Measurements from ENCODE around the gene IGF1. TPM values are rescaled to one million over a fixed set of nuclear protein-coding genes. Genes with fewer than 3 reads are reported as not detected.

IGF1 gene
- total and polyA plus RNA-seq, 10 of the 15 experiments (the other 5 are each of a cell fraction or from before 2014, with no cell fraction given): 2.4 to 9.2 (median 3.5) TPM

DNA sequence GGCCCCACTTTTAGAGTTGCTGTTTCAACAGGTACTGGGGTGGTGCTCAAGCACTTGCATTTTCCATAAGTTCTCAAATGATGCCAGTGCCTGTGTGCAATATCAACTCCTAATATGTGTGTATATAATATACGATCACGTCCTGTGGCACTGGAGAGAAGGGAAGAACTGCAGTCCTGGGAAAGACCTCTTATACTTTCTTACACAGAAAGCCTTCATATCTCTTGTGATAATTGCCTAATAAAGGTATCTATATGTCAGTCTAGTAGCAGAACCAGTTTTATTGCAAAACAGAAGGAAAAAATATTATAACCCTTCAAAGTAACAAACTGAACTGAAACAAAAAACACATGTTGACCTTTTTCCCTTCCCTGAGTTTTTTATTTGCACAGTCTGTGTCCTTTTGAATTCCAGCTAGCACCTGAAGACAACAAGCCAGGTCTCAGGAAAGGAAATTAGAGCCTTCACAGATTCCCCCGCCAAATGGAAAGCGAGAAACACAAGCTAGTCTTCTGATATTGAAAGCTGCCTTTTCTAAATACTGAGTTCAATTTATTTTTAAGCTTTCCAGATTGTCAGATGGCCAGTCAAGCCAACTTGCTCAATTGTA is 44.4 kb downstream of the IGF1 start:
- Histone ChIP-seq H3K79me2 (ENCODE audit: control insufficient read depth, insufficient read depth, low read length) (no peaks in the 10 kb centered on the region), H3K4me1 (ENCODE audit: control insufficient read depth, insufficient read depth, low read length) (no peaks in the 10 kb centered on the region; the same call in 1 of the 2 replicates), H4K20me1 (ENCODE audit: control insufficient read depth, insufficient read depth) (no peaks in the 10 kb centered on the region), H2AFZ (ENCODE audit: control insufficient read depth, low read depth, low read length) (no peak overlapping the region), H3K4me2 (ENCODE audit: control insufficient read depth, insufficient read depth) (no peak overlapping the region; the same call in 1 of the 2 replicates), H3K27ac (ENCODE audit: control insufficient read depth, insufficient read depth) (no peak overlapping the region), H3K27me3 (replicated peaks in 1 of 2; ENCODE audit: control insufficient read depth in 2 of 2, insufficient read depth in 2 of 2, low read length in 1 of 2) (no peaks in the 10 kb centered on the region), H3K9me3 (replicated peaks; ENCODE audit: control insufficient read depth, insufficient read depth, low read length) (no peaks in the 10 kb centered on the region), H3K9ac (ENCODE audit: control insufficient read depth, insufficient read depth, low read length) (no peak overlapping the region), H3K36me3 (ENCODE audit: control insufficient read depth in 2 of 2, insufficient read depth in 2 of 2, low read length in 1 of 2) (no peaks in the 10 kb centered on the region), H3K4me3 (no peak overlapping the region)
- 66% methylated on average over 4 of the region's 4 CpGs for WGBS (ENCODE audit: insufficient coverage, insufficient replicate concordance, low lambda C conversion rate, missing lambda C conversion rate)
- intact Hi-C loops (cut with micrococcal nuclease; ENCODE audit: unreplicated experiment): no loop called here
- no peak for ATAC-seq
- ChIA-PET RAD21 (ENCODE audit: unreplicated experiment) (no interaction called here), CTCF (no interaction called here), POLR2A (no interaction called here), SMC1A (ENCODE audit: uncharacterized antibody, unreplicated experiment) (no interaction called here)
- no peak for DNase-seq (ENCODE audit: low read depth, low spot score)
- no TSS peak for BruUV-seq (replicated peaks)
- FAIRE-seq: no peak
- in situ Hi-C loops (cut with MboI): no loop called here
- TF ChIP-seq SRF (IDR thresholded peaks at IDR 0.05; ENCODE audit: low read depth in 2 of 2, low read length in 2 of 2) (no peak), CHD2 (IDR thresholded peaks at IDR 0.05; ENCODE audit: borderline replicate concordance, low read depth, low read length) (no peak), CBFB (IDR thresholded peaks at IDR 0.05; ENCODE audit: low read depth) (no peak), CUX1 (IDR thresholded peaks at IDR 0.05; ENCODE audit: insufficient replicate concordance, low read depth, low read length) (no peak), ZSCAN29 (IDR thresholded peaks at IDR 0.05) (no peak), HDAC2 (IDR thresholded peaks at IDR 0.05) (no peak), CBX5 (IDR thresholded peaks at IDR 0.05; ENCODE audit: low read depth) (no peak), NFYA (IDR thresholded peaks at IDR 0.05; ENCODE audit: borderline replicate concordance, low read depth, low read length) (no peak), CBX3 (IDR thresholded peaks at IDR 0.05; ENCODE audit: borderline replicate concordance, low read depth) (no peak), LARP7 (IDR thresholded peaks at IDR 0.05) (no peak)
- TF ChIP-seq, protein P1, sequence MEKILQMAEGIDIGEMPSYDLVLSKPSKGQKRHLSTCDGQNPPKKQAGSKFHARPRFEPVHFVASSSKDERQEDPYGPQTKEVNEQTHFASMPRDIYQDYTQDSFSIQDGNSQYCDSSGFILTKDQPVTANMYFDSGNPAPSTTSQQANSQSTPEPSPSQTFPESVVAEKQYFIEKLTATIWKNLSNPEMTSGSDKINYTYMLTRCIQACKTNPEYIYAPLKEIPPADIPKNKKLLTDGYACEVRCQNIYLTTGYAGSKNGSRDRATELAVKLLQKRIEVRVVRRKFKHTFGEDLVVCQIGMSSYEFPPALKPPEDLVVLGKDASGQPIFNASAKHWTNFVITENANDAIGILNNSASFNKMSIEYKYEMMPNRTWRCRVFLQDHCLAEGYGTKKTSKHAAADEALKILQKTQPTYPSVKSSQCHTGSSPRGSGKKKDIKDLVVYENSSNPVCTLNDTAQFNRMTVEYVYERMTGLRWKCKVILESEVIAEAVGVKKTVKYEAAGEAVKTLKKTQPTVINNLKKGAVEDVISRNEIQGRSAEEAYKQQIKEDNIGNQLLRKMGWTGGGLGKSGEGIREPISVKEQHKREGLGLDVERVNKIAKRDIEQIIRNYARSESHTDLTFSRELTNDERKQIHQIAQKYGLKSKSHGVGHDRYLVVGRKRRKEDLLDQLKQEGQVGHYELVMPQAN (conservative IDR thresholded peaks at IDR 0.05): no peak
- TF ChIP-seq, protein P2, sequence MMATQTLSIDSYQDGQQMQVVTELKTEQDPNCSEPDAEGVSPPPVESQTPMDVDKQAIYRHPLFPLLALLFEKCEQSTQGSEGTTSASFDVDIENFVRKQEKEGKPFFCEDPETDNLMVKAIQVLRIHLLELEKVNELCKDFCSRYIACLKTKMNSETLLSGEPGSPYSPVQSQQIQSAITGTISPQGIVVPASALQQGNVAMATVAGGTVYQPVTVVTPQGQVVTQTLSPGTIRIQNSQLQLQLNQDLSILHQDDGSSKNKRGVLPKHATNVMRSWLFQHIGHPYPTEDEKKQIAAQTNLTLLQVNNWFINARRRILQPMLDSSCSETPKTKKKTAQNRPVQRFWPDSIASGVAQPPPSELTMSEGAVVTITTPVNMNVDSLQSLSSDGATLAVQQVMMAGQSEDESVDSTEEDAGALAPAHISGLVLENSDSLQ (IDR thresholded peaks at IDR 0.05): no peak
- TF ChIP-seq, protein P3, sequence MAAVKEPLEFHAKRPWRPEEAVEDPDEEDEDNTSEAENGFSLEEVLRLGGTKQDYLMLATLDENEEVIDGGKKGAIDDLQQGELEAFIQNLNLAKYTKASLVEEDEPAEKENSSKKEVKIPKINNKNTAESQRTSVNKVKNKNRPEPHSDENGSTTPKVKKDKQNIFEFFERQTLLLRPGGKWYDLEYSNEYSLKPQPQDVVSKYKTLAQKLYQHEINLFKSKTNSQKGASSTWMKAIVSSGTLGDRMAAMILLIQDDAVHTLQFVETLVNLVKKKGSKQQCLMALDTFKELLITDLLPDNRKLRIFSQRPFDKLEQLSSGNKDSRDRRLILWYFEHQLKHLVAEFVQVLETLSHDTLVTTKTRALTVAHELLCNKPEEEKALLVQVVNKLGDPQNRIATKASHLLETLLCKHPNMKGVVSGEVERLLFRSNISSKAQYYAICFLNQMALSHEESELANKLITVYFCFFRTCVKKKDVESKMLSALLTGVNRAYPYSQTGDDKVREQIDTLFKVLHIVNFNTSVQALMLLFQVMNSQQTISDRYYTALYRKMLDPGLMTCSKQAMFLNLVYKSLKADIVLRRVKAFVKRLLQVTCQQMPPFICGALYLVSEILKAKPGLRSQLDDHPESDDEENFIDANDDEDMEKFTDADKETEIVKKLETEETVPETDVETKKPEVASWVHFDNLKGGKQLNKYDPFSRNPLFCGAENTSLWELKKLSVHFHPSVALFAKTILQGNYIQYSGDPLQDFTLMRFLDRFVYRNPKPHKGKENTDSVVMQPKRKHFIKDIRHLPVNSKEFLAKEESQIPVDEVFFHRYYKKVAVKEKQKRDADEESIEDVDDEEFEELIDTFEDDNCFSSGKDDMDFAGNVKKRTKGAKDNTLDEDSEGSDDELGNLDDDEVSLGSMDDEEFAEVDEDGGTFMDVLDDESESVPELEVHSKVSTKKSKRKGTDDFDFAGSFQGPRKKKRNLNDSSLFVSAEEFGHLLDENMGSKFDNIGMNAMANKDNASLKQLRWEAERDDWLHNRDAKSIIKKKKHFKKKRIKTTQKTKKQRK (IDR thresholded peaks at IDR 0.05; ENCODE audit: low read depth, low read length): no peak
